ENCODE data around the gene ZNF580. TPM values are rescaled to one million over a fixed set of nuclear protein-coding genes. Genes with fewer than 3 reads are reported as not detected.

ZNF580 gene
- total and polyA plus RNA-seq, 9 of the 15 experiments (the other 6 are each of a cell fraction or from before 2014, with no cell fraction given), result 2.3 to 47.4 (median 6.0) TPM

DNA sequence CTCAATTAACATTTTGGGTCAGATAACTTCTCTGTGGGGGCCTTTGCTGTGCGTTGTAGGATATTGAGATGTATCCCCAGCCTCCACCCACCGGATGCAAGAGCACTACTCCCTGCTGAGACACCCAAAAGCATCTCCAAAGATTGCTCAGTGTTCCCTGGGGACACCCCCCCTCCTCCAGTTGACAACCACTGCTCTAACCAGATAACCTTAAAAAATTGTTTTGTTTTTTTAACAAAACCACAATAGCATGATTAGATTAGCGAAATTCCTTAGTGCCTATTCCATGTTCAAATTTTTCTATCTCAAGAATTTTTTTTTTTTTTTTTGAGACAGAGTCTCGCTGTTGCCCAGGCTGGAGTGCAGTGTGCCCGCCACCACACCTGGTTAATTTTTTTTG is 31.6 kb downstream of the ZNF580 start (continued):
- TF ChIP-seq, protein P1, sequence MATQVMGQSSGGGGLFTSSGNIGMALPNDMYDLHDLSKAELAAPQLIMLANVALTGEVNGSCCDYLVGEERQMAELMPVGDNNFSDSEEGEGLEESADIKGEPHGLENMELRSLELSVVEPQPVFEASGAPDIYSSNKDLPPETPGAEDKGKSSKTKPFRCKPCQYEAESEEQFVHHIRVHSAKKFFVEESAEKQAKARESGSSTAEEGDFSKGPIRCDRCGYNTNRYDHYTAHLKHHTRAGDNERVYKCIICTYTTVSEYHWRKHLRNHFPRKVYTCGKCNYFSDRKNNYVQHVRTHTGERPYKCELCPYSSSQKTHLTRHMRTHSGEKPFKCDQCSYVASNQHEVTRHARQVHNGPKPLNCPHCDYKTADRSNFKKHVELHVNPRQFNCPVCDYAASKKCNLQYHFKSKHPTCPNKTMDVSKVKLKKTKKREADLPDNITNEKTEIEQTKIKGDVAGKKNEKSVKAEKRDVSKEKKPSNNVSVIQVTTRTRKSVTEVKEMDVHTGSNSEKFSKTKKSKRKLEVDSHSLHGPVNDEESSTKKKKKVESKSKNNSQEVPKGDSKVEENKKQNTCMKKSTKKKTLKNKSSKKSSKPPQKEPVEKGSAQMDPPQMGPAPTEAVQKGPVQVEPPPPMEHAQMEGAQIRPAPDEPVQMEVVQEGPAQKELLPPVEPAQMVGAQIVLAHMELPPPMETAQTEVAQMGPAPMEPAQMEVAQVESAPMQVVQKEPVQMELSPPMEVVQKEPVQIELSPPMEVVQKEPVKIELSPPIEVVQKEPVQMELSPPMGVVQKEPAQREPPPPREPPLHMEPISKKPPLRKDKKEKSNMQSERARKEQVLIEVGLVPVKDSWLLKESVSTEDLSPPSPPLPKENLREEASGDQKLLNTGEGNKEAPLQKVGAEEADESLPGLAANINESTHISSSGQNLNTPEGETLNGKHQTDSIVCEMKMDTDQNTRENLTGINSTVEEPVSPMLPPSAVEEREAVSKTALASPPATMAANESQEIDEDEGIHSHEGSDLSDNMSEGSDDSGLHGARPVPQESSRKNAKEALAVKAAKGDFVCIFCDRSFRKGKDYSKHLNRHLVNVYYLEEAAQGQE (IDR thresholded peaks at IDR 0.05; ENCODE audit: borderline replicate concordance), result no peak
- TF ChIP-seq, protein P1 (CRISPR knock-in tag; IDR thresholded peaks at IDR 0.05; ENCODE audit: low read depth), result no peak
- TF ChIP-seq, protein P2, sequence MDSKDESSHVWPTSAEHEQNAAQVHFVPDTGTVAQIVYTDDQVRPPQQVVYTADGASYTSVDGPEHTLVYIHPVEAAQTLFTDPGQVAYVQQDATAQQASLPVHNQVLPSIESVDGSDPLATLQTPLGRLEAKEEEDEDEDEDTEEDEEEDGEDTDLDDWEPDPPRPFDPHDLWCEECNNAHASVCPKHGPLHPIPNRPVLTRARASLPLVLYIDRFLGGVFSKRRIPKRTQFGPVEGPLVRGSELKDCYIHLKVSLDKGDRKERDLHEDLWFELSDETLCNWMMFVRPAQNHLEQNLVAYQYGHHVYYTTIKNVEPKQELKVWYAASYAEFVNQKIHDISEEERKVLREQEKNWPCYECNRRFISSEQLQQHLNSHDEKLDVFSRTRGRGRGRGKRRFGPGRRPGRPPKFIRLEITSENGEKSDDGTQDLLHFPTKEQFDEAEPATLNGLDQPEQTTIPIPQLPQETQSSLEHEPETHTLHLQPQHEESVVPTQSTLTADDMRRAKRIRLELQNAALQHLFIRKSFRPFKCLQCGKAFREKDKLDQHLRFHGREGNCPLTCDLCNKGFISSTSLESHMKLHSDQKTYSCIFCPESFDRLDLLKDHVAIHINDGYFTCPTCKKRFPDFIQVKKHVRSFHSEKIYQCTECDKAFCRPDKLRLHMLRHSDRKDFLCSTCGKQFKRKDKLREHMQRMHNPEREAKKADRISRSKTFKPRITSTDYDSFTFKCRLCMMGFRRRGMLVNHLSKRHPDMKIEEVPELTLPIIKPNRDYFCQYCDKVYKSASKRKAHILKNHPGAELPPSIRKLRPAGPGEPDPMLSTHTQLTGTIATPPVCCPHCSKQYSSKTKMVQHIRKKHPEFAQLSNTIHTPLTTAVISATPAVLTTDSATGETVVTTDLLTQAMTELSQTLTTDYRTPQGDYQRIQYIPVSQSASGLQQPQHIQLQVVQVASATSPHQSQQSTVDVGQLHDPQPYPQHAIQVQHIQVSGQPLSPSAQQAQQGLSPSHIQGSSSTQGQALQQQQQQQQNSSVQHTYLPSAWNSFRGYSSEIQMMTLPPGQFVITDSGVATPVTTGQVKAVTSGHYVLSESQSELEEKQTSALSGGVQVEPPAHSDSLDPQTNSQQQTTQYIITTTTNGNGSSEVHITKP (IDR thresholded peaks at IDR 0.05; ENCODE audit: partially characterized antibody), result no peak
- TF ChIP-seq ETV6 (IDR thresholded peaks at IDR 0.05; ENCODE audit: borderline replicate concordance in 1 of 2, low read depth in 2 of 2, low read length in 1 of 2), result no peak
- no peak for TF ChIP-seq ETV6 (CRISPR knock-in tag; IDR thresholded peaks at IDR 0.05; ENCODE audit: borderline replicate concordance)
- TF ChIP-seq CREM (IDR thresholded peaks at IDR 0.05; ENCODE audit: low read depth), result 0 out of 2 replicates have a peak, but pooled peaks have one; percentile 16
- peak; percentile 73 for TF ChIP-seq KLF16 (IDR thresholded peaks at IDR 0.05)
